NOMO-1 treated with DMSO at 0.1 percent for 48 hours (cell line): ENCODE results near the gene KCNJ12.
"Not testable (repeated sequence)": the region's sequence is repeated elsewhere in the genome, so short reads cannot be mapped to it uniquely, and the experiment has no call there.

Experiments
- DNase-seq: peaks from one replicate; lab custom pipeline; 2025; ENCODE audit not compliant: unreplicated experiment; lab: John Stamatoyannopoulos, UW

Gene KCNJ12

DNA sequence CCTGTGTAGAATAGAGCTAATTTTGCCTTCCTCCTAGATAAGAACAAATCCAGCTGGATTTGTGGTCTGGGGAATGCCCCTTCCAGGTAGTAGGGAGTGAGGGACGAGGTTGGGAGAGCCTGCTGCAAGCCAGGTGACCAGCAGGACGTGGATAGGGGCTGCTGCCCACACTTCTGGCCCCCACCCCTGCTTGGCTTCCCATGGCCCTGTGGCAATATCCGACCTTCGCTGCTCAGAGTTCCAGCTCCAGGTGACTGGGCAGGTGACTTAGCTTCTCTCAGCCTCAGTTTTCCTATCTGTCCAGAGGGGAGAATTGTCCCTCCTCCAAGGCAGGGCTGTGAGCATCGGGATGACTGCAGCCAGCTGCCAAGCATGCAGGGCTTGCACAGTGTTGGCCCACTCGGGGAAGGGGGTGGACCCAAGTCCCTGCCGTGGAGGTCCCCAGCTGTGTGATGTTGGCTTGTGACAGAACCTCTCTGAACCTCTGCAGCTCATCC lies 29.8 kb downstream of the KCNJ12 start:
- DNase-seq: not testable (repeated sequence)

- not testable (repeated sequence) for DNase-seq
These were observed 30.7 kb downstream of the KCNJ12 start for GRCh38 chr17:21406616-21407404.

- not testable (repeated sequence) for DNase-seq
These were observed 31.6 kb downstream of the KCNJ12 start for GRCh38 chr17:21407752-21408151.

DNA sequence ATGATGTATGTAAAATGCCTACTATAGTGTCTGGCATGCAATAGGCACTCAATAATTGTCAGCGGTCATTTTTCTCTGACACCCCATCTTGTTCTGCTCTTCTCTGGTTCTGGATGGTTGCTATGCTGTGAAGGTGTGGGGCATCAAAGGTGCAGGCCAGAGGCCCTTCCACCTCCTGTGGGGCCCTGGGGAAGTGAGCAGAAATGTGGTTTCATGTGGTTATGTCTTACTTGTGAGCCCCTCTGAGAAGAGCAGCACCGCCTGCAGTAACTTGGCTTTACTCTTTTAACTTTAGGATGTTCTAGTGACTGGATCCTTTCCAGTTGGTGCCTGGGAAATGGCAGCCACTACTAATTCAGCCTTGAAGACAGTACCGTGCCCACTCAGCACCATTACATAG lies 32.1 kb downstream of the KCNJ12 start:
- DNase-seq: not testable (repeated sequence)

- not testable (repeated sequence) for DNase-seq
These were observed 32.7 kb downstream of the KCNJ12 start for GRCh38 chr17:21408766-21409300.

GRCh38 chr17:21409388-21409787 lies 33.2 kb downstream of the KCNJ12 start:
- not testable (repeated sequence) for DNase-seq

DNA sequence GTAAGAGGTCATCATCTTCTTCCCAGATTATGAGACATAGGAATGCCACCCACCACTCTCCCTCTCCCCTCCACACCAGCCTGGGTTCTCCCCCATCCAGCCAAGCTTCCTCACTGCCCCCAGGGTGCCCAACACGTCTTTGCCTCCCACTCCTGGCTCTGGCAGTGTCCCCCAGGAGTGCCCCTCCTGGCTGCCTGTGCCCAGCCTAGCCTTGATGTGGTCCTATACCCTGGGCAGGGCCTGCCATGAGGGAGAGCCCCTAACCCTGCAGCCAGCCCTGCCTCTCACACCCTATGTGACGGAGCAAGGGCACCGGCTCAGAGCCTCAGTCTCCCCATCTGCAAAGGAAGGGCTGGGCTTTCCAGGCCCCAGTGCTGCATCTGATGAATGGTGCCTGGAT lies 33.8 kb downstream of the KCNJ12 start:
- DNase-seq: not testable (repeated sequence)

GRCh38 chr17:21410371-21410770 lies 34.2 kb downstream of the KCNJ12 start:
- DNase-seq: not testable (repeated sequence)

DNA sequence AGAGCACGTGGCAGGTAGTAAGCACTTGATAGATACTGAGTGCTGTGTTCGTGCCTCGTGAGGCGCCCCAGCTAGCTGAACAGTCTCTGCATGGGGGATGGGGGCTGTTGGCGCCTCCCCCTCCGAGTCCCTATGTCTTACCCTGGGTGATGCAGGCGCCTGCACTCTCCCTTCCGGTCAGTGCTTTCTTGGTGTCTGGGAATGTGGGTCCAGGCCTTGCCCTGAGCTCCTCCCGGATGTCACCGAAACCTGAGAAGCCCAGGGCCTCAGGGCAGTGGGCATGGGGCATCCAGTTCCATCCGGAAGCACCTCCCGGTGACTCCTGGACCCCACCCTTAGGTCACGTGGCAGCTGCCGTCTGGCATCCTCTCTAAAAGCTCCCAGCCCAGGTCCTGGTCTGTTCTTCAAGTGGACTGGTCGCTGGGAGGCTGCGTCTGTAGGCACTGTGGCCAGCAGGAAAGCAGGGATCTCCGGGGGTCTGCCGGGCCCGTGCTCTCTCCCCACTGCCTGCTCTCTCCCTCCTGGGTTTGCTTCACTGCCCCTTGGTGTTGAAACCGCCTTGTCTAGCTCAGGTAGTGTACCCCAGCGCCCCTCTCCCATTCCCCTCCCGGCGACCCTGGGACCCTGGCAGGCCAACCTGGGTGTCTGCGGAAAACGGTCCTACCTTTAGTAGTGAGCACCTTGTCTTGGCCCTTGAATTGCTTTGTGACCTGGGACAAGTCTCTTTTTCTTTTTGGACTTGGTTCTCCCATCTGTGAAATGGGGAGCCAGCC lies 34.9 kb downstream of the KCNJ12 start:
- DNase-seq: not testable (repeated sequence)

DNA sequence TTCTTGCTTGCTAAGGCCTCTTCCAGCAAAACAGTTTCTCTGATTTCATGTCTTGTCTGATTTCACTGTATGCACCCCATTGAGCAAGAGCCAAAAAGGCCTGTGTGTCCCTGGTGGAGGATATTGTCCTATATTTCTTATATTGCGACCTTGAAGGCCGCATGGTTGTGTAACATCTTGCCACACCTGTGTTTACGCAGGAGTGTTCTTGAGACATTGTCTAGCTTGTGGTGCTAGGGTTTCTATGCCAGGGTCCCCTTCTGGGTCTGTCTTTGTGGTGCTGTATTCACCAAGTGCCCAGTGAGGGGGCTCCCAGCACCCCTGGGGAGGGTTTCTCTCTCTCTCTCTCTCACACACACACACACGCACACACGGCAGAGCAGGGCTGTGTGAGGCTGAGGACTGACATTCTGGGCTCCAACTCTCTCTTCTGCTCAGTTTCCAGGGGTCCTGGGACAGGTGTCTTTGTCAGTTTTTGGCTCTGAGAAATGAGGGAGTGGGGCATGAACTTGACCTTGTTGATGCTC lies 35.6 kb downstream of the KCNJ12 start:
- not testable (repeated sequence) for DNase-seq

DNA sequence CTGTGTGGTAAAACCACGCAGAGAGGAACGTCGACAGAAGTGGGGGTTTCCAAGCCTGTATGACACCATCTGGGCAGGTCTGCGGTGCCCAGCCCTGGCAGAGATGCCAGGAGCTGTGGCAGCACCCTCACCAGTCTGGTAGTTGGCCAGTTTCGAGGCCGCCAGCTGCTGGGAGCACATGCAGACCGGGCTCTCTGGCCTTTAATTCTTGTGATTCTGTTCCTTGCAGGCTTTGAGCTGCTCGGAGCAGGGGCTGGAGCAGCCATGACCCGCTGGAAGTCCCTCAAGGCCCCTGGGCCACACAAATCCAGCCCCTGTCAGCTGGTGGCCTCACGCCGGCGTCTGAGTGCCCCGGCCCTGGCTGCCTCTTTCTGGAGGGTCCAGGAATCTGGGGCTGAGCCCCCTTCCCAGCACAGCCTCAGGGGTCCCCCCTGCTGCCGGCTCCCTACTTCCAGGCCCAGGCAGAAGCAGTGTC lies 36.1 kb downstream of the KCNJ12 start:
- DNase-seq: not testable (repeated sequence)

- not testable (repeated sequence) for DNase-seq
These were observed 37.6 kb downstream of the KCNJ12 start for GRCh38 chr17:21413570-21414279.

- DNase-seq: not testable (repeated sequence)
These were observed 38.5 kb downstream of the KCNJ12 start for GRCh38 chr17:21414616-21415015.

GRCh38 chr17:21415166-21415990 lies 39.2 kb downstream of the KCNJ12 start:
- not testable (repeated sequence) for DNase-seq

GRCh38 chr17:21416471-21416981 lies 40.4 kb downstream of the KCNJ12 start:
- not testable (repeated sequence) for DNase-seq

DNA sequence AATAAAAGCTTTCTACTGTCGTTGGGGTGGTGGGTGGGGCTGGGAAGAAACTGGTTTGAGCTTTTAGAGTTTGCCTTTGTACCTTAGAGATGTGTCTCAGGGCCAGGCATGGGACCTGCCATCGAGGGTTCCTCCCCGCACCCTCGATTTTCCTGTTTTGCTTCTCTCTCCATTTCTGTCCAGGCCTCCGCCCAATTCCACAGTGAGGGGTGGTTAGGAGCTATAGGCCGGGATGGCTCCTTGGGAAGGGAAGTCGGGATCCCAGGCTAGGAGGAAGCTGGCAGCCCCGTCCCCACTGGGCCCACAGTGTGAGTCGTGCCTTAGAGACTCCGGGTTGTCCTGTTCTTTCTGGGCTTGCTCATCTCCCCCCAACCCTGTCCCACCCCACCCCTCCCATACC lies 41.2 kb downstream of the KCNJ12 start:
- not testable (repeated sequence) for DNase-seq

DNA sequence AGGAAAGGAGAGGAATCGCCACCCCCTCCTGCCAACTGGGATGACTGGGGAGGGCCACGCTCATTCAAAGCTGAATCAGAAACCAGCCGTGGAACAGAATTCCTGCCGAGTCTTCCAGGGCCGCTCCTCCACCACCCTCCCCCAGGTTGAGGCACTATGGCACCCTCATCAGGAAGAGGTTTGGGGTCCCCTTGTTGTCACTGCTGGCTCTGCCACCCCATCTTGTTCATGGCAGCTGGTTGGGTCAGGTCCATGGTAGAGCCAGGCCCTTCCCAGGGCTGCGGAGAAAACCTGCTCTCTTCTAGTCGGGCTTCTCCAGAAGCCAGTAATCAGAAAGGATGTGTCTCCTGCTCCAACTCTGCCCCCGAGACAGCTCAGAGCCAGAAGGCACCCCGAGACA lies 41.8 kb downstream of the KCNJ12 start:
- DNase-seq: no peak

- no peak for DNase-seq
These were observed 42.5 kb downstream of the KCNJ12 start for GRCh38 chr17:21418446-21419298.
